Memory B cell (primary cell): ENCODE results near the gene PNRC2.

Experiments
- ATAC-seq: fragments of 150-1000 bp; cut with Tn5 transposase; 2 replicates; pipeline ENCODE4 v1.10.0; 2021; ENCODE audit warnings: low read depth, mild to moderate bottlenecking, moderate library complexity
- DNase-seq, 2 donors: peaks; one replicate each; pipeline ENCODE4 v3.0.0; 2022; ENCODE audit warnings: low spot score in 2 of 2
- H3K27ac Mint-ChIP-seq: one replicate; pipeline ENCODE4 v1.8.0; 2022; ENCODE audit warnings: mild to moderate bottlenecking, moderate library complexity, mixed read lengths
- H3K27me3 Mint-ChIP-seq: one replicate; pipeline ENCODE4 v1.8.0; 2022; ENCODE audit warnings: mixed read lengths
- H3K36me3 Mint-ChIP-seq: one replicate; pipeline ENCODE4 v1.8.0; 2022; ENCODE audit warnings: mild to moderate bottlenecking, mixed read lengths
- H3K4me1 Mint-ChIP-seq: one replicate; pipeline ENCODE4 v1.8.0; 2022; ENCODE audit warnings: mixed read lengths
- H3K4me3 Mint-ChIP-seq: one replicate; pipeline ENCODE4 v1.8.0; 2022; ENCODE audit warnings: mild to moderate bottlenecking, moderate library complexity, mixed read lengths
- H3K9me3 Mint-ChIP-seq: one replicate; pipeline ENCODE4 v1.8.0; 2022; ENCODE audit warnings: mixed read lengths

PNRC2 gene, protein sequence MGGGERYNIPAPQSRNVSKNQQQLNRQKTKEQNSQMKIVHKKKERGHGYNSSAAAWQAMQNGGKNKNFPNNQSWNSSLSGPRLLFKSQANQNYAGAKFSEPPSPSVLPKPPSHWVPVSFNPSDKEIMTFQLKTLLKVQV

DNA sequence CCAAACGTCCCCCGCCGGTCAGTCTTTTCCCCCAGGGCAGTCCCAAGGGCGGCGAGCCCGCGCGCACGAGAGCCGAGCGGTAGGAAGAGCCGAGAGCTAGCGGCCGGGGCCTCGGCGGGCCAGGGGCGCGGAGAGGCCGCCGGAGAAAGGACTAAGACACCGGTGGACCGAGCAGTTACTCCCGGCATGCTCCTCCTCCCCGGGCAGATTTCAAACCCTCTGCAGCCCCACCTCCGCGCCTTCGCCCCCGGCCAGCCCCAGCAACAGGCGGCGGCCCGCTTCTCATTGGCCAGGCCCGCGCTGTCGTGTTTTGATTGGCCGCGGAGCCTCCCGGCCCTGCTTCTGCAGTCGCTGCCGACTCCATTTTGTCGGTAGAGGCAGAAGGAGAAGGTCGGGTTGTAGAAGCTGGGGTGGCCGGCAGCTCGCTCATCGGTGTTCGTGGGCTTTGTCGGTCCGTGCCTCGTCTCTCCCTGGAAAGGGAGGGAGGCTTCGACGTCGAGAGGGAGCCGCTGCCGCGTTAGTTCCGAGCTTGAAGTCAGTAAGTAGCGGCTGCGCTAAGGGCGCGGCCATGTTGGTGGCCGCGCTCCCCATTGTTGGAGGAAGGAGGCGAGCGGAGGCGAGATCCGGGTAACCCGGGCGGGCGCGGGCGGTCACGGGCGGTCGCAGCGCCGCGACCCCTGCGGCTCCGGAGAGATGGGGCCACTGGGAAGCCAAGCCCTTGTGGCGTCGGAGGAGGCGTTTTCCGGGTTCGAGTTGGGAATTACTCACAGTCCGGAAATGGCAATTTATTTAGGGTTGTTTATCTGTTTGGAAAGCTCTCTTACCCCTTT is at the start of gene PNRC2:
PNRC2 (plus strand) TSS at position 368 of the 830 bp plus-strand sequence. CDS start 1,630 bp downstream, outside the sequence.
- DNase-seq (peak; percentile 93 to 94), ATAC-seq (peak; percentile 77)
- peak within 1 kb of the TSS; percentile 99 for H3K27ac Mint-ChIP-seq
- no peaks in the 10 kb centered on the region for H3K27me3 Mint-ChIP-seq
- peak within 1 kb of the TSS; percentile 99 for H3K4me3 Mint-ChIP-seq
- peaks cover 7% of the 10 kb centered on the region for H3K36me3 Mint-ChIP-seq
- no peaks in the 10 kb centered on the region for H3K9me3 Mint-ChIP-seq
- H3K4me1 Mint-ChIP-seq, result peaks cover 30% of the 10 kb centered on the region

DNA sequence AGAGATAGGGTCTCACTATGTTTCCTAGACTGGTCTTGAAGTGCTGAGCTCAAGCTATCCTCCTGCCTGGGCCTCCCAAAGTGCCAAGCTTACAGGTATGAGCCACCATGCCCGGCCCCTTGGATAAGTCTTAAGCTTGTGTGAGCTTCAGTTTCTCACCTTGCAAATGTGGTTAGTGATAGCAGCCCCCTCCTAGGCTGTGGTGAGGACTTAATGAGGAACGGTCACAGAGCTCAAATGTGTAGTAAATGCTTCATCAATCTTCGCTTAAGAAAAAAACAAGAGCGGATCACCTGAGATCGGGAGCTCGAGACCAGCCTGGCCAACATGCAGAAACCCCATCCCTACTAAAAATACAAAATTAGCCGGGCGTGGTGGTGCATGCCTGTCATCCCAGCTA is 49.5 kb upstream of the PNRC2 start:
- Mint-ChIP-seq H3K4me1 (peaks cover 57% of the 10 kb centered on the region), H3K27ac (peak overlapping the region; percentile 95), H3K36me3 (peaks cover 23% of the 10 kb centered on the region), H3K4me3 (peak overlapping the region; percentile 92), H3K27me3 (no peaks in the 10 kb centered on the region), H3K9me3 (no peaks in the 10 kb centered on the region)
- no peak for DNase-seq
- ATAC-seq, result peak; percentile 5

DNA sequence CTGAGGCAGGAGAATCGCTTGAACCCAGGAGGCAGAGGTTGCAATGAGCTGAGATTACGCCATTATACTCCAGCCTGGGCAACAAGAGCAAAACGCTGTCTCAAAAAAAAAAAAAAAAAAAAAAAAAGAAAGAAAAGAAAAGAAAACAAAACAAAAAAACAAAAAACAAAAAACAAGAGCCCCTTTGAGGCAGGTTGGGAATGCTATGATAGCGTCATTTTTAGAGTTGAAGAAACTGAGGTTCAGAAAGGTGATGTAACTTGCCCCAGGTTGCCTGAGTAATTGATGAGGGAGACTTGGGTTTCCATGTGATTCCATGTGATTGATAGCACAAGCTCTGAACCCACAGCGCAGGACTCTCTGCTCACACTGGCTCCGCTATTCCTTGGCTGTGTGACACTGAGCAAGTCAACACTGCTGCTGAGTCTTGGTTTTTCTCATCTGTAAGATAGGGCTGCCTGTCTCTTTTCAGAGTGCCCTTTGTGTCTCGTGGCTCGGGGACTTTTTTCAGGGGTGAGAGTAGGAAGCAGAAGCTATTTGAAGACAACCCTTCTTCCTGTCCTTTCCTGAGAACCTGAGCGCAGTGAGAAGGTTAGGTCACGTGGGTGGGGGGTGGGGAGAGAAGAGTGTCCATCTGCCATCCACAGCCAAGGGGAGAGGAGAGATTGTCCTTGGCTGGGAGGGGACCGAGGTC is 48.9 kb upstream of the PNRC2 start:
- peak; percentile 44 for ATAC-seq
- Mint-ChIP-seq H3K27ac (peak overlapping the region; percentile 95), H3K27me3 (no peaks in the 10 kb centered on the region), H3K36me3 (peaks cover 21% of the 10 kb centered on the region), H3K4me1 (peaks cover 55% of the 10 kb centered on the region), H3K4me3 (peak overlapping the region; percentile 92), H3K9me3 (no peaks in the 10 kb centered on the region)
- DNase-seq, result peak in 1 of 2 donors; percentile 49

DNA sequence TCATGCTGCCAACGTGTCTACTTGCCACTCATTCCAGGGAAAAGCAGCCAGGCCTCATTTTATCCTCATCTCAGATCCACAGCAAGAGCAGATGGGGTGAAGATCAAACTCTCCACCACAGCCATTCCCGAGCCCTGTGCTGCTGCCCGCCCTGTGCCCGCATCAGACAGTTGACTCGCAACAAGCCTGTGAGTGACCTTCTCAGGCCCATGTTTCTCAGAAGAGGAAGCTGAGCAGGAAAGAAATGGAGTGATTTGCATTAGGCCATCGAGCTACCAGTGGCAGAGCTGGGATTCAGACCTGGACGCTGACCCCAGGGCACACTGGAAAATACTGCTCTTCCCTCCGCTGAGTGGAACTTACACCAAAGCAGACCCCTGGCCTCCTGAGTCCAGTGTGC is 47.7 kb upstream of the PNRC2 start:
- DNase-seq (no peak), ATAC-seq (no peak)
- Mint-ChIP-seq H3K4me3 (peak overlapping the region; percentile 92), H3K27me3 (no peaks in the 10 kb centered on the region), H3K36me3 (peaks cover 17% of the 10 kb centered on the region), H3K4me1 (peaks cover 56% of the 10 kb centered on the region), H3K27ac (peak overlapping the region; percentile 95), H3K9me3 (no peaks in the 10 kb centered on the region)

DNA sequence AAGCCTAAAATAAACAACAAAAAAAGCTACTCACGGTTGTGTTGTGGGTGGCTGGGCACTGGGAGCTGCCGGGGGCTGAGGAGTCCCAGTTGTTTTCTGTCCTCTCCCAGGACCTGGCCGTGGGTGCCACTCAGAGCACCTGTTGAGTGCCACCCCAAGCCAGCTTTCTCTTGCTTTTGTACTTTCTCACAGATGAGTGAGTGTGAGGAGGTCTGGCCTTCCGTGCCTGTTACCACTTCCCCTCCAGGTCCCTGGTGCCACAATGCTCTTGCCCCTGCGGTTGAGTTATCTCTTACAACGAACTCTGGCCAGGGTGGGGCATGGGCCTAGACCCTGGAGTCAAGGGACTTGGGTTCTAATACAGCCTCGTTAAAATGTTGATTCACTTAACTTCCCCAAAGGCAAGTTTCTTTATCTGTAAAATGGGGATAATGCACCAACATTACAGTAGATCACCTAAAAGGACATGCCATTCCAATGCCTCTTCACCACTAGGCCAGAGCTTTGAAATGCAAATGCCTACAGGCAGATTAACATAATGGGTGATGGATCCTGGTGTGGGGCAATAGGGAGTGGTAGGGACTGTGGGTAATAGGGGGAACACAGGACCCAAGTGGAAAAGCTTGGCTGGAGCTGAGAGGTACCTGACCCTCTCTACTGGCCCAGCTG is 46.3 kb upstream of the PNRC2 start, which contains the start of gene CNR2:
CNR2 (minus strand) TSS at position 151 of the 669 bp plus-strand sequence. CDS start 37,745 bp downstream, outside the sequence.
- ATAC-seq (peak; percentile 64), DNase-seq (peak; percentile 55 to 73)
- H3K4me3 Mint-ChIP-seq, result peak within 1 kb of the TSS; percentile 92

DNA sequence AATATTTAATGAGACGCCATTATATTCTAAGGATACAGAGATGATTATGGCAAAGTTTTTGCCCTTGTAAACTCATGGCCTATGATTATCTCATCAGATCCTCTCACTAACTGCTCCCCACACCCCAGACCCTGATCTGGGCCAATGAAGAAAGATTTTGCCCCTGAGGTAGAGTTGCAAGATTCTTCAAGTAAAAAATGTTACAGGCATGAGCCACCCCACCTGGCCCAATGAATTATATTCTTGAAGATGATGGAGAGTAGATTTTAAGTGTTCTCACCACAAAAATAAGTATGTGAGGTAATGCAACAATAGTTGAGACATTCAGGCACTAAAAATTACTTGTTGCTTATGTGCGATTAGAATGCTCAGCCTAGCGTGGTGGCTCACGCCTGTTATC is 44.7 kb upstream of the PNRC2 start:
- H3K27me3 Mint-ChIP-seq, result no peaks in the 10 kb centered on the region
- DNase-seq, result no peak
- peaks cover 43% of the 10 kb centered on the region for H3K4me1 Mint-ChIP-seq
- no peak for ATAC-seq
- peak overlapping the region; percentile 87 for H3K27ac Mint-ChIP-seq
- H3K36me3 Mint-ChIP-seq, result peaks cover 16% of the 10 kb centered on the region
- H3K9me3 Mint-ChIP-seq, result no peaks in the 10 kb centered on the region
- peak overlapping the region; percentile 37 for H3K4me3 Mint-ChIP-seq

More for the DNA sequence above, 46.3 kb upstream of the PNRC2 start, which contains the start of gene CNR2:
- H3K9me3 Mint-ChIP-seq, result no peaks in the 10 kb centered on the region
- peak within 1 kb of the TSS; percentile 95 for H3K27ac Mint-ChIP-seq
- H3K36me3 Mint-ChIP-seq, result peaks cover 17% of the 10 kb centered on the region
- H3K4me1 Mint-ChIP-seq, result peaks cover 56% of the 10 kb centered on the region
- H3K27me3 Mint-ChIP-seq, result no peaks in the 10 kb centered on the region

DNA sequence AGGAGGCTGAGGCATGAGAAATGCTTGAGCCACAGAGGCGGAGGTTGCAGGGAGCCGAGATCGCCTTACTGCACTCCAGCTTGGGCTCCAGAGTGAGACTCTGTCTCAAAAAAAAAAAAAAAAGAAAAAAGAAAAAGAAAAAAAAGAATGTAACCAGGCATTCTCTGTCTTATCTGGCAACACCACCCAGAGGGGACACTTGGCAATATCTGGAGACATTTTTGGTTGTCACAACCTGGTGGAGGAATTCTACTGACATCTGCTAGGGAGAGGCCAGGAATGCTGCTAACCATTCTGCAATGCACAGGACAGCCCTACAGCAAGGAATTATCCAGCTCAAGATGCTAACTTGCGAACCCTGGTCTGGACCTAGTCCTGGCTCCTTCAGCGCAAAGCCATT is 44.2 kb upstream of the PNRC2 start:
- Mint-ChIP-seq H3K36me3 (peaks cover 12% of the 10 kb centered on the region), H3K4me1 (peaks cover 38% of the 10 kb centered on the region), H3K27ac (peak overlapping the region; percentile 87), H3K4me3 (no peak overlapping the region), H3K9me3 (no peaks in the 10 kb centered on the region), H3K27me3 (no peaks in the 10 kb centered on the region)
- ATAC-seq (no peak), DNase-seq (no peak)

DNA sequence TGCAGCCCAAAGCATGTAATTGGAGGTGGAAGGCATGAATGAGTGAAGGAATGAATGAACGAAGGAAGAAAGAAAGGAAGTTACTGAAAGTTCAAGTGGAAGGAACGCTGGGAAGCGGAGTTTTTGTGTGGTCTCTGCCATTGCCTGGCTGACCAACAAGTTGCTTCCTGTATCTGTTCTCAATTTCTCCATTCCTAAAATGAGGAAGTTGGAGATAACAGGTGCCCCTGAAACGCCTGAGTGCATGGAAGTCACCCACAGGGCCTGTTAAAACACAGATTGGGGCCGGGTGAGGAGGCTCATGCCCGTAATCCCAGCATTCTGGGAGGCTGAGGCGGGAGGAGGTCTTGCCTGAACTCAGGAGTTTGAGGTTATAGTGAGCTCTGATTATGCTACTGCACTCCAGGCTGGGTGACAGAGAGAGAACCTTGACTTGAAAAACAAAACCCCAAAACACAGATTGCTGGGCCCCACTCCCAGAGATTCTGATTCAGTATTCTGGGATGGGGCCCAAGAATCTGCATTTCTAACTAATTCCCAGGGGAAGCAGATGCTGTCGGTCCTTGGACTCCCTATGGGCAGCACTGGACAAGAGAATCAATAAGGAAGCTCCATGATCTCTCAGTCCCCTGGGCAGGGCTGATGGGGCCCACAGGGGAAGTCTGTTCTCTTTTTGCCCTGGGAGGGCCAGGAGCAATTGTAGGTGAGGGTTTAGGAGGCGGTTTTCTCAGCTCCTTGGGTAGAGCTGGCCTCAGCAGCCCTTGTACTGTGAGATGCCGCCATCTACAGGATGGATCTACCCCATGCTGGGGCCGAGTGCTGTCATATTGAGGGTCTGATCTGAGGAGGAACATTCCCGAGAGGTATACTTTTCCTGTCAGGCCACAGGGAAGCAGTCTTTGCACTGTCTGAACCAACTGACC is 43.2 kb upstream of the PNRC2 start:
- H3K4me1 Mint-ChIP-seq, result peaks cover 30% of the 10 kb centered on the region
- peak overlapping the region; percentile 43 for H3K4me3 Mint-ChIP-seq
- ATAC-seq (peak; percentile 66), DNase-seq (peak; percentile 58 to 68)
- peak overlapping the region; percentile 69 for H3K27ac Mint-ChIP-seq
- H3K27me3 Mint-ChIP-seq, result no peaks in the 10 kb centered on the region
- H3K9me3 Mint-ChIP-seq, result no peaks in the 10 kb centered on the region
- H3K36me3 Mint-ChIP-seq, result peaks cover 6% of the 10 kb centered on the region

DNA sequence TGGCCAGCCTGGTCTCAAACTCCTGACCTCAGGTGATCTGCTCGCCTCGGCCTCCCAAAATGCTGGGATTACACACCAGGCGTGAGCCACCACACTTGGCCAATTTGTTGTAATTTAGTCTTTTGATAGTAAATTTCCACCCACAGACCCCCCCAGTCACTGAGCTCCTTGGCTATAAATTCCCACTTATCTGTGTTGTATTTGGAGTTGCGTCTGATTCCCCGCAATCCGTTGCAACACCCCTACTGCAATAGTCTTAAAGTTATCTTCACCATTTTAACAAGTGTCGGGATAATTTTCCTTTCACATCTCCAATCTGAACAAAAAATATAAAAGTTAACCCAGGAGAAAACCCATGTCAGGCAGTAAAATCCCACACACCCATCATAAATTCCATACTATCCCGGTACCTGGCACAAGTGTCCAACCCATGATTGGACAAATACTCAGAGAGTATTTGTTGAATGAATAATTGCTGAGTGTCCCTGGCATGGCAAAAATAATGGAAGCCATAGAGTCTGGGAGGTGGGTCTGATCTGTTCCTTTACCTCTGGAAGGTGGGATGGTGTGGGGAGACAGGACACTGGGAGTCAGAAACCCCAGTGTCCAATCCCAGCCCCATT is 37.2 kb upstream of the PNRC2 start:
- Mint-ChIP-seq H3K9me3 (no peaks in the 10 kb centered on the region), H3K4me1 (peaks cover 2% of the 10 kb centered on the region), H3K27ac (no peak overlapping the region), H3K27me3 (no peaks in the 10 kb centered on the region), H3K4me3 (no peak overlapping the region), H3K36me3 (no peaks in the 10 kb centered on the region)
- ATAC-seq (no peak), DNase-seq (no peak)

DNA sequence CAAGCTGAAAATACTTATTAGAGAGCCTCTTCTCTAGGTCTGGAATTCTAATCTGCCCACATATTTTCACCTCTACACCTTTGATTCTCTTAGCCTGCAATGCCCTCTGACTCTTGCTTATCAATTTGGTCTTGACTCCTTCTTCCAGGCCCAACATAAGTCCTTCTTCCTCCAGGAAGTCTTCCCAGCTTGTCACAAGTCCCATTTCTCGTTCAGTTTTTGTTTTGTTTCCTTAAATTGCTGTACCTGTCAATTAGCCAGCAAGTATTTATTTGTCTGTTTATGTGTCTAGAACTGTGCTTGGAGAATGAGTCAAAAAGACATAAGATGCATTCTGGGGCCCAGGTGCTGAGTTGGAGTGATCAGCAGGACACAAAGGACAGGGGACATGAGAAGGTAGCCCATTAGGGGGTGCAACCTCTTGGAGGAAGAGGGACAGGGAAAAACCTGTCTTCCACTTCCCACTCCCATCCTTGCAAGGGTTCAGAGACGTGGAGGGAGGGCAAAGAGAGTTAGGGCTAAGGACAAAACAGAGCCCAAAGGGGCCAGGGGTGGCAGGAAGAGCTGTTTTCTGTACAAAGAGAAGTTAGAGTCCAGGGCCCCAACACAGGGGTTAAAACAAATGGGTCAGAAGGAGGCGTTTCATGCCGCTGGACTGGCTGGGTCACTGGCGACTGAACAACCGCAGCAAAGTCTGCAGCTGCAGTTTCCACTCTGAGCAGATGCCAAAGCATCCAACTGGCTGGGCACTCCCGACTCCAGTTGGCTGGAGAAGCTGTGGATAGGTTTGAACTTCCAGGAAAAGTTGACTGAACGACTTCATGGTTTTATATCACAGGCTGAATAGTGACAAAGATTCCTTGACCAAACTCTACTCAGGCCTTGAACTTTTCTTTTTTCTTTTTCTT is 35.8 kb upstream of the PNRC2 start:
- no peak overlapping the region for H3K4me3 Mint-ChIP-seq
- ATAC-seq (no peak), DNase-seq (no peak)
- peak overlapping the region; percentile 22 for H3K27ac Mint-ChIP-seq
- H3K36me3 Mint-ChIP-seq, result no peaks in the 10 kb centered on the region
- no peaks in the 10 kb centered on the region for H3K27me3 Mint-ChIP-seq
- H3K4me1 Mint-ChIP-seq, result peaks cover 2% of the 10 kb centered on the region
- H3K9me3 Mint-ChIP-seq, result no peaks in the 10 kb centered on the region

DNA sequence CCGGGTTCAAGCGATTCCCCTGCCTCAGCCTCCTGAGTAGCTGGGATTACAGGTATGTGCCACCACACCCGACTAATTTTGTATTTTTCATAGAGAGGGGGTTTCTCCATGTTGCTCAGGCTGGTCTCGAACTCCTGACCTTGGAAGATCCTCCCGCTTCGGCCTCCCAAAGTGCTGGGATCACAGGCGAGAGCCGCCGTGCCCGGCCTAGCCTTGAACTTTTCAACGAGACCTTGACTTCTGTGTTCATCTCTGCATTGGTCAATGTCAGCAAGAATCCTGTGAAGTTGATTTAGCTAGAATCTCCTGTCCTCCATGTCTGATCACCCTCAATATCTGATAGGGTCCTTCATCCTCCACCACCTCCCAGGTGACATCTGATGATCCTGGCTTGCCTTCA is 35.0 kb upstream of the PNRC2 start:
- H3K27ac Mint-ChIP-seq, result no peak overlapping the region
- no peaks in the 10 kb centered on the region for H3K9me3 Mint-ChIP-seq
- H3K36me3 Mint-ChIP-seq, result no peaks in the 10 kb centered on the region
- peaks cover 2% of the 10 kb centered on the region for H3K4me1 Mint-ChIP-seq
- H3K4me3 Mint-ChIP-seq, result no peak overlapping the region
- no peaks in the 10 kb centered on the region for H3K27me3 Mint-ChIP-seq
- ATAC-seq (no peak), DNase-seq (no peak)

DNA sequence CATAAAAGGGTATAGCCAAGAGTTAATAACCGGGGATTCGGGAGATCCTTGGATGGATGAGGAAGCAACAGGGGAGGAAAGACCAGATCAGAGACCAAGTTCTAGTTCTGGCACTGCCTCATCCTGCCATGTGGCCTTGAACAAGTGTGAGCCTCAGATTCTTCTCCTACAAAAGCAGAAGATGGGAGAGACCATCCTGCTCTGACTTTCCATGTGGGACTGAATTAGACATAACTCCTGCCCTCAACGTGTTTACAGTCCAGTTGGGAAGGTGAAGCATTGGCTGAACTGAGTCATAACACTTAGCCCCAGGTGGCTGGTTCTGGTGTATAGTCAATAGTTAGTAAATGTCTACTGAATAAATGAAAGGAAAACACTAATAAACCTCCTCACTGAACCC is 34.3 kb upstream of the PNRC2 start:
- Mint-ChIP-seq H3K27ac (no peak overlapping the region), H3K4me3 (no peak overlapping the region), H3K9me3 (no peaks in the 10 kb centered on the region), H3K4me1 (no peaks in the 10 kb centered on the region), H3K27me3 (no peaks in the 10 kb centered on the region), H3K36me3 (no peaks in the 10 kb centered on the region)
- no peak for ATAC-seq
- no peak for DNase-seq
